ENCODE measurements around the gene PTOV1. TPM values are rescaled to one million over a fixed set of nuclear protein-coding genes. Genes with fewer than 3 reads are reported as not detected.
A peak's percentile ranks its signal among the peaks of the same experiment; 100 is the strongest.

Gene PTOV1
- total RNA-seq, 2 donors from 2014 or later: 64.6 to 81.0 TPM

GRCh38 chr19:49837425-49837824, 13.5 kb upstream of the PTOV1 start:
- Histone ChIP-seq H3K36me3 (peaks cover 44% of the 10 kb centered on the region), H3K27ac (no peak overlapping the region), H3K4me3 (no peak overlapping the region), H3K27me3 (no peaks in the 10 kb centered on the region), H3K4me1 (no peaks in the 10 kb centered on the region), H3K9me3 (no peaks in the 10 kb centered on the region)
- no peak for TF ChIP-seq CTCF (IDR thresholded peaks at IDR 0.05)
- DNase-seq (ENCODE audit: low spot score): no peak

- no peak for TF ChIP-seq CTCF (IDR thresholded peaks at IDR 0.05)
- Histone ChIP-seq H3K4me3 (no peak overlapping the region), H3K27ac (peak overlapping the region; percentile 55 to 65), H3K4me1 (no peaks in the 10 kb centered on the region), H3K36me3 (peaks cover 28% of the 10 kb centered on the region), H3K27me3 (no peaks in the 10 kb centered on the region), H3K9me3 (no peaks in the 10 kb centered on the region)
- DNase-seq (ENCODE audit: low spot score): no peak
Measured at GRCh38 chr19:49838885-49839588, 11.9 kb upstream of the PTOV1 start.

- Histone ChIP-seq H3K27me3 (no peaks in the 10 kb centered on the region), H3K9me3 (no peaks in the 10 kb centered on the region), H3K36me3 (peaks cover 21% of the 10 kb centered on the region), H3K27ac (peak overlapping the region; percentile 55 to 65), H3K4me3 (no peak overlapping the region), H3K4me1 (no peaks in the 10 kb centered on the region)
- DNase-seq (ENCODE audit: low spot score): no peak
- no peak for TF ChIP-seq CTCF (IDR thresholded peaks at IDR 0.05)
Measured at GRCh38 chr19:49839713-49840112, 11.2 kb upstream of the PTOV1 start.

GRCh38 chr19:49840321-49840720, 10.6 kb upstream of the PTOV1 start:
- Histone ChIP-seq H3K27ac (no peak overlapping the region), H3K4me3 (no peak overlapping the region), H3K36me3 (peaks cover 15% of the 10 kb centered on the region), H3K9me3 (no peaks in the 10 kb centered on the region), H3K4me1 (no peaks in the 10 kb centered on the region), H3K27me3 (no peaks in the 10 kb centered on the region)
- DNase-seq (ENCODE audit: low spot score): no peak
- TF ChIP-seq CTCF (IDR thresholded peaks at IDR 0.05): no peak

GRCh38 chr19:49840736-49841249, 10.2 kb upstream of the PTOV1 start:
- Histone ChIP-seq H3K27ac (no peak overlapping the region), H3K4me3 (no peak overlapping the region), H3K9me3 (no peaks in the 10 kb centered on the region), H3K27me3 (no peaks in the 10 kb centered on the region), H3K4me1 (no peaks in the 10 kb centered on the region), H3K36me3 (peaks cover 10% of the 10 kb centered on the region)
- TF ChIP-seq CTCF (IDR thresholded peaks at IDR 0.05): no peak
- DNase-seq (ENCODE audit: low spot score): no peak

GRCh38 chr19:49843265-49843664, 7.7 kb upstream of the PTOV1 start:
- no peaks in the 10 kb centered on the region for H3K9me3 ChIP-seq
- no peaks in the 10 kb centered on the region for H3K4me1 ChIP-seq
- H3K27ac ChIP-seq: no peak overlapping the region
- no peak overlapping the region for H3K4me3 ChIP-seq
- no peak for TF ChIP-seq CTCF (IDR thresholded peaks at IDR 0.05)
- H3K36me3 ChIP-seq: no peaks in the 10 kb centered on the region
- no peak for DNase-seq (ENCODE audit: low spot score)
- no peaks in the 10 kb centered on the region for H3K27me3 ChIP-seq
